GM18861 (cell line): Measurements from ENCODE around the gene PTPN20.

Experiments used
- ATAC-seq: cut with Tn5 transposase; IDR thresholded peaks from one replicate; pipeline ENCODE4 v1.9.1; 2021; ENCODE audit not compliant: unreplicated experiment

The PTPN20 gene

DNA sequence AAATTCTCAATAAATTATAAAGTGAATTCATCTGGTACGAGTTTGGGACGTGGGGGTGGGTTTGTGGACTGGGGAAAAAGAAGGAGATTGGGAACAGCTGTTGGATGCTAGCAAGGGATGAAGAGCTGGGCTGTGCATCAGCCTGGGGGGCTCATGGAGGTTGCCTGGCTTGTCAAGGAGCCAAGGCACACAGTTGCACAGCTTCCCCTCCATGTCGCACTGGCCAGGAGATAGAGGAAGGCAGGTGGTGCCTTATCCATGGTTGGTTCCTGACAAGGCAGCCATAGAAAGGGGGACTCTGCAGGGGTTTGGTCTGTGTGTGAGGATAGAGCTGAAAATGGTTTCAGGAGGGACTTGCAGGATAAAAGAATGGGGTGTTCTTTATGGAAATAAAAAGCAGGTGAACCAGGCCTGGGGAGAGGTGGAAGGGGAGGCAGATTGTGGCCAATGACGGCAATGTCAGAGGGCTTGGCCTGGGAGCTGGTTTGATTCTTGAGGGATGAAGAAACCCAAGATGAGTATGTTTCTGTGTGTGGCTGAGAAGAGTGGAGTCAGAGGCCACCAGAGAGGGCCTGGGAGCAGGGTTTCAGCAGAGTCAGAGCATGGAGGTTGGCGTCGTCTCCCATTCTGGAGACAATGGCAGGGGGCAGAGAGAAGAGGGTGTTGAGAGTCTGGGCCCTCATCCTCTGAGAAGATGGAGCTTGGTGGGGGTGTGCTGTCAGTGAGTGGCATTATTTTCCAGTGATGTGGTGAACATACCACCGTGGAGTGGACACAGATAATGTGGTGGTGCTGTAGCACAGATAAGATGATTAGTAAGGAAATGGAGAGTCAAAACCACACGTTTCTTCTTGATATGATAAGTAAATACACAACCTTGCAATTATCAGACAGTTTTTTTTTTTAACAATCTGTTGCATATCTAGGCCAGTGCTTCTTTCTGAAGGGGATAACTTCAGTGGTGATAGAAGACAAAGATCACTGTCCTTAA is 108.2 kb downstream of the PTPN20 start:
- no peak for ATAC-seq

- no peak for ATAC-seq
Measured at GRCh38 chr10:47020471-47020870, 109.2 kb downstream of the PTPN20 start.

- no peak for ATAC-seq
Measured at GRCh38 chr10:47021850-47022249, 110.6 kb downstream of the PTPN20 start.

DNA sequence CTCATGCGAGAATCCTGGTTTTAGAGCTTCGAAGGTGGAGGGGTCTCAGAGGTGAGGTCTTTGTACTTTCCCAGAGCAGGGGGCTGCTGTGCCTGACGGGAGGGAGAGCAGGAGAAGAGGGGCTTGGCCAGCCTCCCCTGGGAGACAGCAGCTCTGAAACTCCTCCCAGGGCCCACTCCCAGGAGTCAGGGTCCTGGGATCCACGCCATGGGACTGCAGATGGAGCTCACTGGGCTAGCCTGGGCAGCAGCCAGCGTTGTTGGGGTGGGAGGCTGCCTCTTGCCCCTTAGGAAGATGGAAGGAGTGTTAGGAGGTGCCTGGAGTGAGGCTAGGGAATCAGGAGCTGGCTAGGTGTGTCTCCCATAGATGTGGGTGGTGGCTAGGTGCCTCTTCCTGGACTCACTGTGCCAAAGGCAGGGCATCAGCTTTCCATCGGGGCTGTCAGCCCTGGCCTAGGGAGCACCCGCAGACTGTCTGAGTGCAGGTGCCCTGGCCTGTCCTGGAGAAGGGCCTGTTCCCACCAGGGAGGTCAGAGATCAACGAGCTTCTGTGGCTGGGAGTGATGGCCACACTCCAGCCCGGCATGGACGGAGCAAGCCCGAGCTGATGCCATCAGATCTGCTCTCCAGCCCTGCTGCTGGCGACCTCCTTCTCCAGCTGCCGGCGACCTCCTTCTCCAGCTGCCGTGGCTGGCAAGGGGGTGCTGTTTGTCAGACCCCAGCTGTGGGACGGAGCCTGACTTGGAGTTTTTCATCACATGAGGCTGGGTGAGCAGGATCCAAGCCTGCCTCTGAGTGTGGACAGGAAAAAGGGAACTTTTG is 111.3 kb downstream of the PTPN20 start:
- ATAC-seq = no peak

GRCh38 chr10:47023237-47024045 is 112.2 kb downstream of the PTPN20 start:
- no peak for ATAC-seq

GRCh38 chr10:47024046-47024322 is 112.8 kb downstream of the PTPN20 start:
- no peak for ATAC-seq

GRCh38 chr10:47024399-47025252 is 113.4 kb downstream of the PTPN20 start:
- no peak for ATAC-seq

- no peak for ATAC-seq
Measured at GRCh38 chr10:47025253-47025539, 114.0 kb downstream of the PTPN20 start.

GRCh38 chr10:47025540-47026300 is 114.5 kb downstream of the PTPN20 start:
- no peak for ATAC-seq

GRCh38 chr10:47026301-47027107 is 115.3 kb downstream of the PTPN20 start:
- ATAC-seq = no peak

DNA sequence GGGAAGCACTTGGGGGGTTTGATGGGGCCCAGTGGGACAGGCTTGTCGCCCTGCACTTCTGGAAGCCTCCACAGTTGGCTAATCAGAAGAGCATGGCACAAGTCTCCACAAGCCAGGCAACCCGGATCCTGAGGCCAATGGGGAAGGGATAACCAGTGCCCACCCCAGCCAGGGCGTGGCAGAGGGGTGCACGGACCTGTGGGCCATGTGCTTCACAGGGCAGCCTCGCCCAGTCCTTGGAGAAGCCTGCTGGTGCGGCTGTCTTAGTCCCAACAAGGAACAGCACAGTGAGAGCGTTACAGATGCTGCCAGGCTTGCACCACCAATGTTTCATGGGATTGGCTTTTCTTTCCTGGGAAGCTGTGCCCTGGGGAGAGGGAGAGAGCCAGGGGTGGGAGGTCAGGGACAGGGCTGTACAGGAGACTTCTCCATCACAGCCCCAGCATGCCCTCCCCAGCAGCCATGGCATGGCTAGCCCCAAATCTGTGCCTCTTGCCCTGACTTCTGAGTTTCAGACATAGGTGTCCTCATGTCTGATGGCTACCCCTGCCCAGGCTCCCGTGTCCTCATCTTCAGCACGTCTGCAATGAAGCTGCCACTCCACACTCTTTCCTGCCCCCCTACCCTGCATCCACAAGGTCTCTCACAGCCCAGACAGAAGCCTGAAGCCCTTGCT is 116.0 kb downstream of the PTPN20 start:
- ATAC-seq = no peak

GRCh38 chr10:47027784-47028260 is 116.6 kb downstream of the PTPN20 start:
- no peak for ATAC-seq

DNA sequence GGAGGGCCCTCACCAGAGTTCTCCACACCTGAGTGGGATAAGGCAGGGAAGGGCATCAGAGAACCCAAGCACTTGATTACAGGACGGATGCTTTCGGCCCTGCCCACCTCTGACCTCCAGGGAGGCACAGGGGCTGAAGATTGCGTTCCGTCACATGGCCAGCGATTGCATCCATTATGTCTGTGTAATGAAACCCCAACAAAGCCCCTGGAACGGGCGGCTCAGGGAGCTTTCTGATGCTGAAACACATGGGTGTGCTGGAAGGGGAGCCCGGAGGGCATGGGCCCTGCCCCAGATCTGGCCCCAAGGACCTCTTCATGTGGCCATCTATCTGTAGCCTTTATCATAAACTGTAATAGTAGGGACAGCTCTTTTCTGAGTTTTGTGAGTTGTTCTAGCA is 117.2 kb downstream of the PTPN20 start:
- no peak for ATAC-seq

GRCh38 chr10:47029181-47030009 is 118.2 kb downstream of the PTPN20 start:
- no peak for ATAC-seq

DNA sequence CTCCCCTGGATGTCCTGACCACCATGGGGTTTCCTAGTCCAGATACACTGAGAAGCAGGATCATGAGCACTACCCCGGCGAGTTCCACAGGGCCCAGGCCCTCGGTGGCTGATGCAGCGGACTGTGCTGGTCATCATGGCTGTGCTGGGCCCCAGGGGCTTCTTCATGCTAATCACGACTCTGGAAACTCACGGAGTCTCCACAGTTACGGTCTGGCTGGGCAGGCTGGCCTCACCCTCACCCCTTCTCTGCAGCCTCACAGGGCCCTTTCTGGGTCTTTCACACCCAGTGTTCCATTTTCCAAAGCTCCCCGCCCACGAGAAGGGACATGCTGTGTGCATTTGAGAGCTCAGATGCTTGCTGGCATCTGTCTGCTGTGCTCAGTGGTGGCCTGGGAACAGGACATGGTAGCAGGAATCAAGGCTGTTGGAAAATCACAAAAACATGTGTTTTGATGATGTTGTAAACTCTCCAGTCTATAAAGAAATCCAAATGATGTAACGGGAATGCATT is 119.0 kb downstream of the PTPN20 start:
- no peak for ATAC-seq

GRCh38 chr10:47031211-47031900 is 120.1 kb downstream of the PTPN20 start:
- no peak for ATAC-seq
